IMR-90 (cell line): ENCODE measurements around the gene EBLN1. TPM values are rescaled to one million over a fixed set of nuclear protein-coding genes. Genes with fewer than 3 reads are reported as not detected.

ENCODE experiments used
- ATAC-seq: fragments of 200-7000 bp; cut with Tn5 transposase; 2 replicates; pipeline ENCODE4 v1.9.1; 2020; ENCODE audit warnings: low read depth, mild to moderate bottlenecking, moderate library complexity
- BruUV-seq: library from RNA; stranded (reverse); fragments of 400-500 nt; replicated peaks from 2 replicates; lab custom pipeline; 2021; lab: Mats Ljungman, UMichigan
- CTCF ChIA-PET: fragments of 300-600 bp; formaldehyde crosslinking; extraction: SDS; loops from one replicate; lab custom pipeline; 2021; ENCODE audit warnings: antibody characterized with exemption; lab: Yijun Ruan, JAX
- POLR2A ChIA-PET: fragments of 300-600 bp; sonication (Branson Sonifier 250); formaldehyde crosslinking; loops from one replicate; lab custom pipeline; 2022; ENCODE audit warnings: antibody characterized with exemption; ENCODE audit not compliant: unreplicated experiment; lab: Charles Lee
- DNase-seq: peaks from one replicate; pipeline ENCODE4 v3.0.0; 2013
- H2AFZ ChIP-seq: replicated peaks from 2 replicates; pipeline ENCODE3; 2013; ENCODE audit warnings: low read length, mild to moderate bottlenecking; ENCODE audit not compliant: poor library complexity
- H2AK5ac ChIP-seq: 2 replicates; pipeline ENCODE4 v1.6.1; 2013; ENCODE audit warnings: low read depth, low read length, inconsistent platforms
- H2AK9ac ChIP-seq: replicated peaks from 2 replicates; pipeline ENCODE3; 2013; ENCODE audit warnings: mild to moderate bottlenecking, low read depth, low read length, moderate library complexity; ENCODE audit not compliant: poor library complexity
- H2BK120ac ChIP-seq: 2 replicates; pipeline ENCODE4 v1.6.1; 2013; ENCODE audit warnings: low read depth, low read length, inconsistent platforms
- H2BK15ac ChIP-seq: 3 replicates; pipeline ENCODE4 v1.6.1; 2013; ENCODE audit warnings: low read depth, low read length, inconsistent platforms
- H2BK20ac ChIP-seq: 2 replicates; pipeline ENCODE4 v1.6.1; 2013; ENCODE audit warnings: low read depth, mild to moderate bottlenecking, inconsistent platforms, low read length, moderate library complexity
- H2BK5ac ChIP-seq: 2 replicates; pipeline ENCODE4 v1.6.1; 2013; ENCODE audit warnings: mild to moderate bottlenecking, low read depth, low read length, inconsistent platforms; ENCODE audit not compliant: poor library complexity, severe bottlenecking
- H3K14ac ChIP-seq: replicated peaks from 2 replicates; pipeline ENCODE4 v1.6.1; 2013; ENCODE audit warnings: low read depth, low read length, inconsistent platforms
- H3K18ac ChIP-seq: 2 replicates; pipeline ENCODE4 v1.6.1; 2013; ENCODE audit warnings: low read depth, low read length, control low read depth
- H3K23ac ChIP-seq: 2 replicates; pipeline ENCODE4 v1.6.1; 2013; ENCODE audit warnings: low read depth, low read length, inconsistent platforms
- H3K27ac ChIP-seq: 2 replicates; pipeline ENCODE4 v1.5.1; 2013; ENCODE audit warnings: mild to moderate bottlenecking, control low read depth, low read length; ENCODE audit not compliant: insufficient read depth
- H3K27me3 ChIP-seq: 2 replicates; pipeline ENCODE4 v1.6.1; 2013; ENCODE audit warnings: low read length; ENCODE audit not compliant: control insufficient read depth, insufficient read depth
- H3K36me3 ChIP-seq: 2 replicates; pipeline ENCODE4 v1.6.1; 2013; ENCODE audit warnings: low read length, mixed read lengths; ENCODE audit not compliant: control insufficient read depth, insufficient read depth
- H3K4ac ChIP-seq: 2 replicates; pipeline ENCODE4 v1.6.1; 2013; ENCODE audit warnings: low read depth, low read length, inconsistent platforms
- H3K4me1 ChIP-seq: 2 replicates; pipeline ENCODE4 v1.6.1; 2013; ENCODE audit warnings: low read length, mixed read lengths; ENCODE audit not compliant: control insufficient read depth, insufficient read depth
- H3K4me2 ChIP-seq: 2 replicates; pipeline ENCODE4 v1.6.1; 2013; ENCODE audit warnings: low read depth, mild to moderate bottlenecking, control low read depth, low read length, moderate library complexity
- H3K4me3 ChIP-seq: 2 replicates; pipeline ENCODE4 v1.5.1; 2013; ENCODE audit warnings: low read depth, mild to moderate bottlenecking, control low read depth, low read length, moderate library complexity; ENCODE audit not compliant: insufficient read depth
- H3K56ac ChIP-seq: 2 replicates; pipeline ENCODE4 v1.6.1; 2013; ENCODE audit warnings: low read length, inconsistent platforms; ENCODE audit not compliant: insufficient read depth; ENCODE audit errors: extremely low read depth
- H3K79me1 ChIP-seq, 2 experiments: 2 replicates each; pipeline ENCODE4 v1.6.1; 2013; ENCODE audit warnings: low read length in 2 of 2, inconsistent platforms in 1 of 2, low read depth in 1 of 2
- H3K9ac ChIP-seq: 2 replicates; pipeline ENCODE4 v1.6.1; 2013; ENCODE audit warnings: low read depth, low read length, control low read depth
- H3K9me1 ChIP-seq: 2 replicates; pipeline ENCODE4 v1.6.1; 2013; ENCODE audit warnings: low read length, inconsistent platforms; ENCODE audit not compliant: insufficient read depth
- H3K9me3 ChIP-seq: 2 replicates; pipeline ENCODE4 v1.6.1; 2013; ENCODE audit warnings: low read length; ENCODE audit not compliant: control insufficient read depth, insufficient read depth
- H4K20me1 ChIP-seq: 2 replicates; pipeline ENCODE4 v1.6.1; 2013; ENCODE audit warnings: low read length, inconsistent platforms; ENCODE audit not compliant: insufficient read depth
- H4K5ac ChIP-seq: 2 replicates; pipeline ENCODE4 v1.6.1; 2013; ENCODE audit warnings: mild to moderate bottlenecking, low read depth, low read length, control low read depth
- H4K8ac ChIP-seq, 2 experiments: 2 replicates each; pipeline ENCODE4 v1.6.1; 2013; ENCODE audit warnings: low read depth in 2 of 2, low read length in 2 of 2, control low read depth in 1 of 2, inconsistent platforms in 1 of 2
- H4K91ac ChIP-seq: 2 replicates; pipeline ENCODE4 v1.6.1; 2013; ENCODE audit warnings: low read depth, low read length, inconsistent platforms; ENCODE audit not compliant: insufficient read depth
- CEBPB ChIP-seq: IDR thresholded peaks from 2 replicates; pipeline ENCODE4 v1.6.1; 2012; ENCODE audit warnings: low read depth, low read length, improper control_type of control experiment
- CTCF ChIP-seq: conservative IDR thresholded peaks from 2 replicates; pipeline ENCODE4 v1.5.1; 2012; ENCODE audit warnings: mild to moderate bottlenecking, low read depth, low read length, improper control_type of control experiment
- FOS ChIP-seq: fragments of 150-350 bp; IDR thresholded peaks from 2 replicates; pipeline ENCODE4 v1.6.1; 2016; ENCODE audit warnings: low read depth, low read length
- MAFK ChIP-seq: IDR thresholded peaks from 2 replicates; pipeline ENCODE4 v1.6.1; 2012; ENCODE audit warnings: low read depth, low read length, improper control_type of control experiment
- RAD21 ChIP-seq: IDR thresholded peaks from 2 replicates; pipeline ENCODE4 v1.6.1; 2012; ENCODE audit warnings: low read length, improper control_type of control experiment
- RFX5 ChIP-seq: IDR thresholded peaks from 2 replicates; pipeline ENCODE4 v1.8.0; 2012; ENCODE audit warnings: low read depth, mild to moderate bottlenecking, low read length, moderate library complexity
- WGBS, 2 experiments: methylation state at CpG; one replicate each; pipeline versions ENCODE4 v1.1.5 to v1.1.7; 2013; ENCODE audit warnings: missing lambda C conversion rate in 2 of 2; ENCODE audit not compliant: insufficient read length in 1 of 2; ENCODE audit errors: extremely low coverage in 2 of 2; 5-methylcytosine and 5-hydroxymethylcytosine counted together
- dilution Hi-C: fragments of 300-500 bp; cut with HindIII; formaldehyde crosslinking; loops from one replicate; pipeline ENCODE4 v1.14.3; 2018; ENCODE audit warnings: low sequenced_read_pairs; ENCODE audit not compliant: unreplicated experiment
- in situ Hi-C: fragments of 300-500 bp; cut with MboI; formaldehyde crosslinking; loops from 3 replicates; pipeline ENCODE4 v1.14.3; 2019; ENCODE audit warnings: low sequenced_read_pairs, inconsistent platforms, mixed read lengths
- intact Hi-C: fragments of 100-400 bp; cut with micrococcal nuclease; formaldehyde crosslinking; loops from 2 replicates; pipeline ENCODE4 v1.10.0; 2022
- polyA plus RNA-seq, 3 experiments: library from polyadenylated mRNA; depleted of rRNA; stranded (reverse); fragments of >200 nt; gene quantifications; 2 replicates each; pipeline ENCODE4 v1.2.3, GENCODE V29; 2012; ENCODE audit warnings: low replicate concordance in 1 of 3
- total RNA-seq: library from RNA; depleted of rRNA; stranded (reverse); fragments of >200 nt; gene quantifications from 2 replicates; pipeline ENCODE4 v1.2.3, GENCODE V29; 2012

EBLN1 gene
- total and polyA plus RNA-seq, 2 of the 4 experiments (the other 2 are of a cell fraction) = not detected

DNA sequence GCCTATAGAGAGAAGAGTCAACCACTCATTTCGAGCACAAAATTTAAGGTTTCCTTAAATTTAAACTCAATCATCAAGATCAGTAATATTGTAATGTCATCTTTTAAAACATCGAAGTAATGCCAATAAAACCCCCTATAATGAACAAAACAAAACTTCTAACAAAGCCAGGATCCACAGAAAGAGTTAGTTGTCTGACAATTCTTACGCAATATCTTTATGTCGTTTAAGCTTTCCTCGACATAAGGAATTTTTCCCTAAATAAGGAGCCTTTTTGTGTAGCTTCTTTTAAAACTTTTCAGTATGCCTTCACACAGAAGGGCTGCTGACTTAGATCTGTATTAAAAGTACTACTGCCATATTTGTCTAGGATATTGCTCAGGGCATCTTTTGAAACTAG lies 7.5 kb downstream of the EBLN1 start:
- H3K4ac ChIP-seq = no peak overlapping the region
- WGBS, 2 experiments = no CpG with 5 or more reads among the region's 5 CpGs
- no TSS peak for BruUV-seq

More for the DNA sequence above, 7.5 kb downstream of the EBLN1 start:
- Histone ChIP-seq H3K9me3 (no peaks in the 10 kb centered on the region), H3K9me1 (no peaks in the 10 kb centered on the region), H4K8ac (no peak overlapping the region), H4K5ac (no peak overlapping the region), H3K27me3 (no peaks in the 10 kb centered on the region), H3K56ac (no peak overlapping the region), H2BK120ac (no peak overlapping the region), H3K27ac (no peak overlapping the region), H3K9ac (no peak overlapping the region), H3K23ac (no peak overlapping the region), H3K79me1 (no peaks in the 10 kb centered on the region), H2BK15ac (no peak overlapping the region), H3K4me3 (no peak overlapping the region), H3K4me1 (no peaks in the 10 kb centered on the region), H2AK9ac (no peak overlapping the region), H3K36me3 (no peaks in the 10 kb centered on the region), H2AK5ac (no peak overlapping the region), H3K4me2 (no peak overlapping the region), H2AFZ (no peak overlapping the region), H2BK5ac (no peak overlapping the region), H3K14ac (no peak overlapping the region), H3K18ac (no peak overlapping the region), H4K20me1 (no peaks in the 10 kb centered on the region), H2BK20ac (no peak overlapping the region), H4K91ac (no peak overlapping the region)
- DNase-seq (no peak), ATAC-seq (no peak)
- TF ChIP-seq RFX5 (no peak), CTCF (no peak), RAD21 (no peak), FOS (no peak), MAFK (no peak), CEBPB (peak; percentile 89)
- intact Hi-C loops = no loop called here
- in situ Hi-C loops = no loop called here
- ChIA-PET CTCF (interaction anchor here (1.4 kb wide), 1 partner anchor 9 kb away, joined by 4 read pairs; no protein-coding TSS in a partner anchor), POLR2A (no interaction called here)
- dilution Hi-C loops = no loop called here
